Measurements from ENCODE around the gene AKAP13.

AKAP13 gene

DNA sequence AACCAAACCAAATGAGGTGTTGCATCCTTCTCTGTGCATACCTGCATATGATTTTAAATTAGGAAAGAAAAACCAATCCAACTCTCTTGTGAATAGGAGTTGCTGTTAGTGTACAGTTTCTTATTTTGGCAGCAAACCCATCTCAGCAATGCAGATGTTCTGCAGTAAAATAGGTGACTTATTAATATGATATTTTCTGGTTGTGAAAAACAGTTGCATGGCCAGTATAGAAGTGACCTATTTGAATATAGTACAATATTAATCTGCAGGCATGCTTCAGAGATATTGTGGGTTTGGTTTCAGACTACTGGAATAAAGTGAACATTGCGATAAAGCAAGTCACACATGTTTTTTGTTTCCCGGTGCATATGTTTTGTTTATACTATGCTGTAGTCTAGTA, 42.2 kb downstream of the AKAP13 start:
- Histone ChIP-seq H3K9me3 (replicated peaks in 1 of 11) (peaks cover 0 to 31% (median 12%) of the 10 kb centered on the region in 11 experiments; a peak in 13 of 22 replicates), H3K27ac (no peak overlapping the region), H3K36me3 (peaks cover 0 to 5% (median 0%) of the 10 kb centered on the region in 11 experiments; a peak in 1 of 22 replicates), H4K20me1 (peaks cover 0 to 33% (median 0%) of the 10 kb centered on the region in 11 experiments; a peak in 3 of 22 replicates), H3K4me2 (no peak overlapping the region), H3K4me1 (peaks cover 8 to 15% (median 10%) of the 10 kb centered on the region in 10 experiments; a peak in 17 of 20 replicates), H3K27me3 (no peaks in the 10 kb centered on the region), H3K4me3 (no peak overlapping the region), H3K9ac (no peak overlapping the region)
- no peak for TF ChIP-seq Cebpa-rat (IDR thresholded peaks at IDR 0.05)

DNA sequence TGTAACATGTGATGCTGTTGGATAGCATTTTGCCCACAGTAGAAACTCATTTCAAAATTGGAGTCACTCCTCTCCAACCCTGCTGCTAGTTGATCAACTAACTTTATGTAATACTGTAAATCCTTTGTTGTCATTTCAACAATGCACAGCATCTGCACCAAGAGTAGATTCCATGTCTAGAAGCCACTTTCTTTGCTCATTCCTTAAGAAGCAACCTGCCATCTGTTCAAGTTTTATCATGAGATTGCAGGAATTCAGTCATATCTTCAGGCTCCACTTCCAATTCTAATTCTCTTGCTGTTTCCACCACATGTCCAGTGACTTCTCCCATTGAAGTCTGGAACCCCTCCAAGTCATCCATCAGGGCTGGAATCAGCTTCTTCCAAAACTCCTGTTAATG, 42.9 kb downstream of the AKAP13 start:
- Histone ChIP-seq H3K4me3 (no peak overlapping the region), H3K27me3 (no peaks in the 10 kb centered on the region), H3K27ac (no peak overlapping the region), H3K36me3 (peaks cover 0 to 5% (median 0%) of the 10 kb centered on the region in 11 experiments; a peak in 1 of 22 replicates), H4K20me1 (peaks cover 0 to 33% (median 0%) of the 10 kb centered on the region in 11 experiments; a peak in 3 of 22 replicates), H3K9me3 (replicated peaks in 1 of 11) (peaks cover 0 to 34% (median 14%) of the 10 kb centered on the region in 11 experiments; a peak in 15 of 22 replicates), H3K4me1 (peaks cover 8 to 15% (median 10%) of the 10 kb centered on the region in 10 experiments; a peak in 17 of 20 replicates), H3K9ac (no peak overlapping the region), H3K4me2 (no peak overlapping the region)
- no peak for TF ChIP-seq Cebpa-rat (IDR thresholded peaks at IDR 0.05)

DNA sequence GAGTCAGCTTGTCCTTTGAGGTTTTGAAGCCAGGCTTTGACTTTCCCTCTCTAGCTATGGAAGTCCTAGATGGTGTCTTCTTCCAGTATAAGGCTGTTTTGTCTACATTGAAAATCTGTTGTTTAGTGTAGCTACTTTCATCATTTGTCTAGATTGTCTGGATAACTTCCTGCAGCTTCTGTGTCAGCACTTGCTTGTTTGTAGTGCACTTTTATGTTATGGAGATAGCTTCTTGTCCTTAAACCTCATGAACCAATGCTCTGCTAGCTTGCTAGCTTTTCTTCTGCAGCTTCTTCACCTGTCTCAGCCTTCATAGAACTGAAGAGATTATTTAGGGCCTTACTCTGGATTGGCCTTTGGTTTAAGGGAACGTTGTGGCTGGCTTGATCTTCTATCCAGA, 43.8 kb downstream of the AKAP13 start:
- Histone ChIP-seq H3K27ac (no peak overlapping the region), H3K9me3 (replicated peaks in 1 of 11) (peaks cover 0 to 29% (median 11%) of the 10 kb centered on the region in 11 experiments; a peak in 14 of 22 replicates), H3K4me2 (no peak overlapping the region), H3K4me3 (no peak overlapping the region), H3K27me3 (no peaks in the 10 kb centered on the region), H3K36me3 (peaks cover 0 to 5% (median 0%) of the 10 kb centered on the region in 11 experiments; a peak in 1 of 22 replicates), H4K20me1 (peaks cover 0 to 33% (median 0%) of the 10 kb centered on the region in 11 experiments; a peak in 3 of 22 replicates), H3K9ac (no peak overlapping the region), H3K4me1 (peaks cover 8 to 15% (median 10%) of the 10 kb centered on the region in 10 experiments; a peak in 17 of 20 replicates)
- no peak for TF ChIP-seq Cebpa-rat (IDR thresholded peaks at IDR 0.05)

DNA sequence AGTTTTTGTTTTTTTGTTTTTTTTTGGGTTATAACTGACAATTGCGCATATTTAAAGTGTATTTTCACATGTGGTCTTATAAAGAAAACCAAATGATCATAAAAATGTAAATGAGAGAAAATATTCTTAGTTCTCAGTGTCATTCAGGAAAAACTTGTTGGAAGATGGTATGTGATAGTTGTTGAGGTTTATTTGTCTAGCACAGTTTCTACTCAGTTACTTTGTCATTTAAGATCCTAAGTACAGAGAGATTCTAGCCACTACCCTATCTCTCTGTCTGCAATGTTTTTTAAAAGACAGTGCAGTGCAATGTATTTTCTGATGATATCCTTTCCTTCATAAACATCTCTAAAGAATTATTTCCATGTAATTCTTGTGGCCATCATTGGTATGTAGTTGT, 46.1 kb downstream of the AKAP13 start:
- Histone ChIP-seq H3K4me2 (no peak overlapping the region), H3K4me3 (no peak overlapping the region), H3K4me1 (peaks cover under 1 to 9% (median 2%) of the 10 kb centered on the region in 10 experiments; a peak in 14 of 20 replicates), H3K9me3 (replicated peaks in 1 of 11) (peaks cover 0 to 29% (median 16%) of the 10 kb centered on the region in 11 experiments; a peak in 11 of 22 replicates), H3K27ac (no peak overlapping the region), H3K9ac (no peak overlapping the region), H3K36me3 (peaks cover 0 to 5% (median 0%) of the 10 kb centered on the region in 11 experiments; a peak in 1 of 22 replicates), H3K27me3 (no peaks in the 10 kb centered on the region), H4K20me1 (peaks cover 0 to 25% (median 0%) of the 10 kb centered on the region in 11 experiments; a peak in 5 of 22 replicates)
- no peak for TF ChIP-seq Cebpa-rat (IDR thresholded peaks at IDR 0.05)

DNA sequence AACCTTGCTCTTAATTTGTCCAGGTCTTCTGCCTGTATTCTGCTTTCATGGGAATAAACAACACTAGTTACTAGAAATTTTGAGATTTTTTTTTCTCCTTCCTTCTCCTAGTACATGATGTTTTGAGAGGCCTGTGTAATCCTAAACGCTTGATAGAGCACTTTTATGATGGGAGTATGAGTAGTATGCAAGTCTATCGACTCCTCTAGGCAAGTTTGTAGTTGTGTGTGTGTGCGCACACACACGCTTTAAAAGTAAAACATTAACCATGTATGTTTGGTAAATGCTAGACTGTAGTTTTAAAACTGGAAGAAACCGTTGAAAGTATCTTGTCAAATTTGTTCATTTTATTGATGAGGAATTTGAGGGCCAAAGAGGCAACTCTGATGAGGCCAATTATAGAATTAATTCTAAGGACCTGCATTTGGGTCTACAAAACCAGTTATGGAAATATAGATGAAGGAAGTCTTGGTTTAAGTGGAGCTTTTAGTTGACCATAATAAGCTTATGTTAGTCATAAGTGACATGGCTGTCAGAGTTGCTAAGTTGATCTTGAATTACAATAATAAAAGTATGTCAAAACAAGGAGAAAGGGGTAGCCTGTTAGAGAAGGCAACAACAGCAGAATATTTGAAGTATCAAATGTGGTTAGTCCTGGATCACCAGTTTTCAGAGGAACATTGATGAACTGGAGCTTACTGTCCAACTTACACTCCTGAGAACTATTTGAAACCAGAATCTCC, 47.1 kb downstream of the AKAP13 start:
- no peaks in the 10 kb centered on the region for H3K27me3 ChIP-seq
- no peak overlapping the region for H3K27ac ChIP-seq
- no peak for TF ChIP-seq Cebpa-rat (IDR thresholded peaks at IDR 0.05)
- H3K4me1 ChIP-seq = no peaks in the 10 kb centered on the region; a peak in 1 of 20 replicates
- H3K4me2 ChIP-seq = no peak overlapping the region
- H4K20me1 ChIP-seq = peaks cover 0 to 22% (median 0%) of the 10 kb centered on the region in 11 experiments; a peak in 5 of 22 replicates
- no peak overlapping the region for H3K9ac ChIP-seq
- H3K4me3 ChIP-seq = no peak overlapping the region
- peaks cover 0 to 5% (median 0%) of the 10 kb centered on the region in 11 experiments; a peak in 2 of 22 replicates for H3K36me3 ChIP-seq
- peaks cover 0 to 37% (median 23%) of the 10 kb centered on the region in 11 experiments; a peak in 16 of 22 replicates for H3K9me3 ChIP-seq (replicated peaks in 1 of 11)

DNA sequence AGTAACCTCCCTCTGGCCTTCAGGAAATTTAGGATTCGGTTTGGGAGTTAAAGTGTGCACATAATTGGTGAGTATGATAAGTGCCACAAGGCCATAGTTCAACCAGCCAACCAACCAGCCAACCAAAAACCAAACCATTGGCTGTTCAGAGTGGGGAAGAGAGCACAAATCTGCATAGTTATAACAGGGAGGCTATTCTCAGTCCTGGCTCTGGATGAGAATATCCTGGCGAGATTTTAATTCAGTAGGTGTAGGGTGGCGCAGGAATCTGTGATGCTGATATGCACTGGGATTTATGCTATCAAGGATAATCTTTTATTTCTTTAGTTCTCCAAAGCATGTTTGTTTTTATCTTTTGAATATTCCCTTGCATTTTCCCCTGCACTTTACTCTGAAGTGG, 49.1 kb downstream of the AKAP13 start:
- no peak overlapping the region for H3K4me2 ChIP-seq

DNA sequence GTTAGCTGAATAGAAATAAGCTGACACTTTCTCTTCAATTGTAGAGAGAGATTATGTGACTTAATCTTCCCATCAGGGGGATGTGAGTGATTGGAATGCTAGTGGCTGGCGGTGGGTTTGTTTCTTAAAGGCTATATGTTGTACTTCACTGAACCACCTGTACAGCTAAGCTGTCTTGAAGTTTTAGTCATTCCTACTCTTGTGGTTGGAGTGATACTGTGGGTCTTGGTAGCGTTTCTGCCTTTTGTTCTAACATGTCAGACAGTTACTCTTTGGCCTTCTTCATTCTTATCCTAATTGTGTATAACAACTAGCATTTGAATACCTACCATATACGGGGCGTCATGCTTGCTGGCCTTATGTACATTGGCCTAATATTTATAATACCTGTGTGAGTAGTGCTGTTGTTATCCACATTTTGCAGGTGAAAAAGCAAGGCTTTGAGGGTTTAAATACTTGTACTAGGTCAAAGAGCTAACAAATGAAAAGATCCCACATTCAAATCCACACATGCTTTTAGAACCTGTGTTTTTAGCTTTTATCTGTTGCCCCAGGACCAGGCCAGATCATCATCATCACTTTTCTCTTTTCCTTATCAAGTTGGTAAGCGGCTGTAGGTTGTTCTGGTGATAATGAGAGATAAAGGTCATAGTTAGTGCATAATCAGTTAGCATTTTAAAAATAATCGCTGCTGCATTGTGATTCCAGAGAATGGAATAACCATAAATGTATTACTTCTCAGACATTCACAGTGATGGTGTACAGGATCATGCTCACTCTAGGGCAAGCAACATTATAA, 50.2 kb downstream of the AKAP13 start:
- Histone ChIP-seq H4K20me1 (peaks cover 0 to 5% (median 0%) of the 10 kb centered on the region in 11 experiments; a peak in 4 of 22 replicates), H3K4me2 (no peak overlapping the region), H3K27ac (no peak overlapping the region), H3K9me3 (replicated peaks in 1 of 11) (peaks cover 8 to 47% (median 36%) of the 10 kb centered on the region in 11 experiments; a peak in 21 of 22 replicates), H3K36me3 (peaks cover 0 to 7% (median 4%) of the 10 kb centered on the region in 11 experiments; a peak in 7 of 22 replicates), H3K4me3 (no peak overlapping the region), H3K27me3 (no peaks in the 10 kb centered on the region), H3K9ac (no peak overlapping the region), H3K4me1 (no peaks in the 10 kb centered on the region)
- TF ChIP-seq Cebpa-rat (IDR thresholded peaks at IDR 0.05) = no peak

More for the DNA sequence above, 49.1 kb downstream of the AKAP13 start:
- no peak overlapping the region for H3K9ac ChIP-seq
- no peaks in the 10 kb centered on the region for H3K27me3 ChIP-seq
- H3K9me3 ChIP-seq (replicated peaks in 1 of 11) = peaks cover 8 to 47% (median 36%) of the 10 kb centered on the region in 11 experiments; a peak in 21 of 22 replicates
- H4K20me1 ChIP-seq = peaks cover 0 to 5% (median 0%) of the 10 kb centered on the region in 11 experiments; a peak in 4 of 22 replicates
- H3K4me1 ChIP-seq = no peaks in the 10 kb centered on the region
- H3K36me3 ChIP-seq = peaks cover 0 to 7% (median 4%) of the 10 kb centered on the region in 11 experiments; a peak in 7 of 22 replicates
- H3K4me3 ChIP-seq = no peak overlapping the region
- no peak overlapping the region for H3K27ac ChIP-seq
- TF ChIP-seq Cebpa-rat (IDR thresholded peaks at IDR 0.05) = no peak

DNA sequence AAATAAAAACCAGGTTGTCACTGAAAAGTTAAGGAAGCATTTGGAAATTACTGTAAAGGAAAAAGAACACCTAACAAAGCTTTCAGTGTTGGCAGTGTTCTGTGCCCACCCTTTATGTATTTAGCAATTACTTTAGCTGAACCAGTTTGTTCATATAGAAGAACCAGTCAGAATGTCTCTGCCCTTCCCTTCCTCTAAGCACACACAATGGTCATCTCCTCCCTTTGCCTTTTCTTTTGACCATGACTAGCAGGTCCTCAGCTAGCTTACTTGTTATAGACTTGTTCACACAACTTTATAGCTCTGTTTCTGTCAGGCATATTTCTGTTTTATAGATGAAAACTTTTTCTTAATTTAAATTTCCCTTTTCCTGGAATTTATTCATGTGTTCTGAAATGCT, 59.6 kb downstream of the AKAP13 start:
- Histone ChIP-seq H3K27me3 (no peaks in the 10 kb centered on the region), H3K4me3 (no peak overlapping the region), H4K20me1 (peaks cover 0 to 14% (median 0%) of the 10 kb centered on the region in 11 experiments; a peak in 6 of 22 replicates), H3K4me2 (no peak overlapping the region), H3K9ac (no peak overlapping the region), H3K9me3 (replicated peaks in 1 of 11) (no peaks in the 10 kb centered on the region), H3K27ac (no peak overlapping the region), H3K36me3 (no peaks in the 10 kb centered on the region), H3K4me1 (peaks cover 15 to 29% (median 25%) of the 10 kb centered on the region in 10 experiments)
- no peak for TF ChIP-seq Cebpa-rat (IDR thresholded peaks at IDR 0.05)

Data from BLaER1 treated with 17β-estradiol and CSF1 and Interleukin-3, amounts not matched to agents 10 nM and 100 nM (cell line).